ENCODE measurements around the gene AFG1L.

DNA sequence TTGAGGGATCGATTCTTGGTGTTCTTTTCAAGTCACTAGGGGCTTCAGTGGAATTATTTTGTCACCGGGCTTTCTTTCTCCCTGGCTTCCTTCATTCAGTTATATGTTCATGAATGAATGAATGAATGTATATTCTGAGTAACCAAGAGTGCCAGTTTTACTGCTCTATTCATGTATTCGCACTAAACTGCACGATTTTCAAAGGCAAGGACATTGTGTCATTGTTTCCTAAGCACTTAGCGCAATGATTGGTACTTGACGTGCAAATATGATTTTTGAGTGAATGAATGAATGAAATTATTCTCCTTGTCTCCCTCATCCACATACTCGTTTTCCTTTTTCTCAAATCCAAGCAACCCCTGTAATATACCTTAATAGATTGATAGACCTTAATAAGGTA, 822 bp downstream of the AFG1L start:
- TF ChIP-seq, protein P1, sequence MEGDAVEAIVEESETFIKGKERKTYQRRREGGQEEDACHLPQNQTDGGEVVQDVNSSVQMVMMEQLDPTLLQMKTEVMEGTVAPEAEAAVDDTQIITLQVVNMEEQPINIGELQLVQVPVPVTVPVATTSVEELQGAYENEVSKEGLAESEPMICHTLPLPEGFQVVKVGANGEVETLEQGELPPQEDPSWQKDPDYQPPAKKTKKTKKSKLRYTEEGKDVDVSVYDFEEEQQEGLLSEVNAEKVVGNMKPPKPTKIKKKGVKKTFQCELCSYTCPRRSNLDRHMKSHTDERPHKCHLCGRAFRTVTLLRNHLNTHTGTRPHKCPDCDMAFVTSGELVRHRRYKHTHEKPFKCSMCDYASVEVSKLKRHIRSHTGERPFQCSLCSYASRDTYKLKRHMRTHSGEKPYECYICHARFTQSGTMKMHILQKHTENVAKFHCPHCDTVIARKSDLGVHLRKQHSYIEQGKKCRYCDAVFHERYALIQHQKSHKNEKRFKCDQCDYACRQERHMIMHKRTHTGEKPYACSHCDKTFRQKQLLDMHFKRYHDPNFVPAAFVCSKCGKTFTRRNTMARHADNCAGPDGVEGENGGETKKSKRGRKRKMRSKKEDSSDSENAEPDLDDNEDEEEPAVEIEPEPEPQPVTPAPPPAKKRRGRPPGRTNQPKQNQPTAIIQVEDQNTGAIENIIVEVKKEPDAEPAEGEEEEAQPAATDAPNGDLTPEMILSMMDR (IDR thresholded peaks at IDR 0.05), result no peak
- TF ChIP-seq POLR2A (IDR thresholded peaks at IDR 0.05), result no peak
